PC-3 (cell line): ENCODE data around the gene IQGAP3. TPM values are rescaled to one million over a fixed set of nuclear protein-coding genes. Genes with fewer than 3 reads are reported as not detected.

Source experiments
- ATAC-seq: fragments of 200-7000 bp; cut with Tn5 transposase; 2 replicates; pipeline ENCODE4 v1.9.1; 2020; ENCODE audit warnings: mild to moderate bottlenecking, moderate library complexity
- BruUV-seq: library from RNA; stranded (reverse); fragments of 400-500 nt; replicated peaks from 2 replicates; lab custom pipeline; 2021; lab: Mats Ljungman, UMichigan
- CTCF ChIA-PET: fragments of 300-600 bp; sonication (Branson Sonifier 250); formaldehyde crosslinking; loops from one replicate; lab custom pipeline; 2022; ENCODE audit warnings: antibody characterized with exemption; lab: Charles Lee
- POLR2A ChIA-PET: fragments of 300-600 bp; sonication (Branson Sonifier 250); formaldehyde crosslinking; loops from one replicate; lab custom pipeline; 2022; ENCODE audit warnings: antibody characterized with exemption; ENCODE audit not compliant: unreplicated experiment; lab: Charles Lee
- DNase-seq: peaks from one replicate; pipeline ENCODE4 v3.0.0-alpha.2; 2015
- H2AFZ ChIP-seq: fragments of 300-600 bp; sonication (generic); 2 replicates; pipeline ENCODE4 v1.6.0; 2016; ENCODE audit warnings: antibody characterized with exemption, low read length
- H3F3A ChIP-seq: fragments of 300-600 bp; sonication (generic); one replicate; pipeline ENCODE4 v1.6.0; 2017; ENCODE audit warnings: antibody characterized with exemption, low read length, control low read depth, mild to moderate bottlenecking; ENCODE audit not compliant: unreplicated experiment
- H3K27ac ChIP-seq: fragments of 300-600 bp; sonication (generic); 2 replicates; pipeline ENCODE4 v1.5.1; 2016; ENCODE audit warnings: mild to moderate bottlenecking, low read length
- H3K27me3 ChIP-seq: fragments of 300-600 bp; sonication (generic); 2 replicates; pipeline ENCODE4 v1.6.1; 2016; ENCODE audit warnings: low read length, mixed read lengths
- H3K36me3 ChIP-seq: fragments of 300-600 bp; sonication (generic); 2 replicates; pipeline ENCODE4 v1.6.1; 2016; ENCODE audit warnings: low read depth, mixed run types, low read length, mixed read lengths
- H3K4me1 ChIP-seq: fragments of 300-600 bp; sonication (generic); 2 replicates; pipeline ENCODE4 v1.5.1; 2016; ENCODE audit warnings: low read length; ENCODE audit not compliant: insufficient read depth
- H3K4me2 ChIP-seq: fragments of 300-600 bp; sonication (generic); 2 replicates; pipeline ENCODE4 v1.6.0; 2016; ENCODE audit warnings: low read length
- H3K4me3 ChIP-seq: fragments of 300-600 bp; sonication (generic); 2 replicates; pipeline ENCODE4 v1.5.1; 2016; ENCODE audit warnings: mild to moderate bottlenecking, low read length, mixed read lengths
- H3K79me2 ChIP-seq: fragments of 300-600 bp; sonication (generic); 2 replicates; pipeline ENCODE4 v1.6.1; 2017; ENCODE audit warnings: low read length, mixed read lengths
- H3K9ac ChIP-seq: fragments of 300-600 bp; sonication (generic); 2 replicates; pipeline ENCODE4 v1.6.0; 2016; ENCODE audit warnings: mild to moderate bottlenecking, low read length
- H3K9me2 ChIP-seq: fragments of 300-600 bp; sonication (generic); replicated peaks from 2 replicates; pipeline ENCODE4 v1.6.1; 2016; ENCODE audit warnings: mixed run types, low read length, mixed read lengths
- H3K9me3 ChIP-seq: fragments of 300-600 bp; sonication (generic); 2 replicates; pipeline ENCODE4 v1.6.1; 2016; ENCODE audit warnings: low read length, mixed read lengths
- H4K20me1 ChIP-seq: fragments of 300-600 bp; sonication (generic); 2 replicates; pipeline ENCODE4 v1.6.1; 2016; ENCODE audit warnings: low read length, mixed read lengths
- EZH2 ChIP-seq: fragments of 300-600 bp; sonication (generic); IDR thresholded peaks from one replicate; pipeline ENCODE4 v1.6.1; 2017; ENCODE audit warnings: antibody characterized with exemption, mild to moderate bottlenecking, low read length; ENCODE audit not compliant: unreplicated experiment
- EZH2phosphoT487 ChIP-seq: fragments of 300-600 bp; sonication (generic); IDR thresholded peaks from 2 replicates; pipeline ENCODE4 v1.6.1; 2018; ENCODE audit warnings: mild to moderate bottlenecking, antibody characterized with exemption, low read length, borderline replicate concordance
- intact Hi-C: fragments of 100-400 bp; cut with micrococcal nuclease; formaldehyde crosslinking; loops from 2 replicates; pipeline ENCODE4 v1.9.0; 2023
- total RNA-seq: library from RNA; depleted of rRNA; stranded (reverse); fragments of >200 nt; gene quantifications from 2 replicates; pipeline ENCODE4 v1.2.3, GENCODE V29; 2014
- TF ChIP-seq, protein P1 (sequence below): fragments of 300-600 bp; sonication (generic); conservative IDR thresholded peaks from 2 replicates; pipeline ENCODE4 v1.5.1; 2017; ENCODE audit warnings: antibody characterized with exemption, low read depth, mild to moderate bottlenecking, low read length

IQGAP3 gene
- total RNA-seq, 1 experiment from 2014 or later, result 54.3 TPM

GRCh38 chr1:156552518-156552917, 19.8 kb downstream of the IQGAP3 start:
- no TSS peak for BruUV-seq
- no peaks in the 10 kb centered on the region for H3K27me3 ChIP-seq
- H2AFZ ChIP-seq, result no peak overlapping the region
- ChIA-PET POLR2A (no interaction called here), CTCF (no interaction called here)
- intact Hi-C loops, result no loop called here
- peak overlapping the region; percentile 55 for H3K27ac ChIP-seq
- H3K4me2 ChIP-seq, result peak overlapping the region; percentile 15
- TF ChIP-seq, protein P1, sequence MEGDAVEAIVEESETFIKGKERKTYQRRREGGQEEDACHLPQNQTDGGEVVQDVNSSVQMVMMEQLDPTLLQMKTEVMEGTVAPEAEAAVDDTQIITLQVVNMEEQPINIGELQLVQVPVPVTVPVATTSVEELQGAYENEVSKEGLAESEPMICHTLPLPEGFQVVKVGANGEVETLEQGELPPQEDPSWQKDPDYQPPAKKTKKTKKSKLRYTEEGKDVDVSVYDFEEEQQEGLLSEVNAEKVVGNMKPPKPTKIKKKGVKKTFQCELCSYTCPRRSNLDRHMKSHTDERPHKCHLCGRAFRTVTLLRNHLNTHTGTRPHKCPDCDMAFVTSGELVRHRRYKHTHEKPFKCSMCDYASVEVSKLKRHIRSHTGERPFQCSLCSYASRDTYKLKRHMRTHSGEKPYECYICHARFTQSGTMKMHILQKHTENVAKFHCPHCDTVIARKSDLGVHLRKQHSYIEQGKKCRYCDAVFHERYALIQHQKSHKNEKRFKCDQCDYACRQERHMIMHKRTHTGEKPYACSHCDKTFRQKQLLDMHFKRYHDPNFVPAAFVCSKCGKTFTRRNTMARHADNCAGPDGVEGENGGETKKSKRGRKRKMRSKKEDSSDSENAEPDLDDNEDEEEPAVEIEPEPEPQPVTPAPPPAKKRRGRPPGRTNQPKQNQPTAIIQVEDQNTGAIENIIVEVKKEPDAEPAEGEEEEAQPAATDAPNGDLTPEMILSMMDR, result no peak
- TF ChIP-seq EZH2phosphoT487 (no peak), EZH2 (no peak)
- no peaks in the 10 kb centered on the region for H4K20me1 ChIP-seq
- H3K9me2 ChIP-seq, result no peaks in the 10 kb centered on the region
- DNase-seq (peak; percentile 31), ATAC-seq (no peak)
- H3K36me3 ChIP-seq, result peaks cover 69% of the 10 kb centered on the region
- no peaks in the 10 kb centered on the region for H3F3A ChIP-seq
- no peak overlapping the region for H3K4me3 ChIP-seq
- no peaks in the 10 kb centered on the region for H3K79me2 ChIP-seq
- H3K9me3 ChIP-seq, result no peaks in the 10 kb centered on the region
- H3K4me1 ChIP-seq, result peaks cover 21% of the 10 kb centered on the region
- no peak overlapping the region for H3K9ac ChIP-seq

DNA sequence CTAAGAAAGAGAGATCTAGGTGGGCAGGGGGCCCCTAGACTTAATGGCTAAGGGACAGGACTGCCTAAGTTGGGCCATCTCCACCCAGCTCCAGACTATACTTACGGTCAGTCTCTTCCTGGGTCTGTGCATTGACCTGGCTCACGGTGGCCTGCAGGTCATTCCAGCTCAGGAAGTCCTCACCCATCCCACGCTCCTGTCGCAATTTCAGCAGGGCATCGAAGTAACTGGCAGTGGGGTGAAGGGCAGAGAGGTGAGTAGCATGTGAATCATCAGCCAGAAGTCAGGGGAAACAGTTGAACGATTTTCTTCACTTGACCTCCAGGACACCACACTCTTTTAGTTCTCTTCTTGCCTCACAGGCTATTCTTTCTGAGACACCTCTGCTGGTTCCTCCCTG, 20.5 kb downstream of the IQGAP3 start:
- peak overlapping the region; percentile 15 for H3K4me2 ChIP-seq
- H3K36me3 ChIP-seq, result peaks cover 75% of the 10 kb centered on the region
- DNase-seq (peak; percentile 81), ATAC-seq (peak; percentile 92)
- H3K4me1 ChIP-seq, result peaks cover 21% of the 10 kb centered on the region
- CTCF ChIA-PET, result no interaction called here
- no peaks in the 10 kb centered on the region for H3K9me3 ChIP-seq
- H3K9me2 ChIP-seq, result no peaks in the 10 kb centered on the region
- no peaks in the 10 kb centered on the region for H4K20me1 ChIP-seq
- no TSS peak for BruUV-seq
- no peak overlapping the region for H2AFZ ChIP-seq
- H3K4me3 ChIP-seq, result no peak overlapping the region
- H3K9ac ChIP-seq, result peak overlapping the region; percentile 30; the same call in 1 of the 2 replicates
- TF ChIP-seq EZH2, result no peak
- TF ChIP-seq, protein P1, result no peak
- TF ChIP-seq EZH2phosphoT487, result no peak
- H3F3A ChIP-seq, result no peaks in the 10 kb centered on the region
- POLR2A ChIA-PET, result interaction anchor here (0.6 kb wide), 2 partner anchors 50 to 97 kb away, joined by 3 read pairs; no protein-coding TSS in a partner anchor
- intact Hi-C loops, result no loop called here
- peak overlapping the region; percentile 63 for H3K27ac ChIP-seq
- H3K27me3 ChIP-seq, result no peaks in the 10 kb centered on the region
- no peaks in the 10 kb centered on the region for H3K79me2 ChIP-seq

- no peak overlapping the region for H2AFZ ChIP-seq
- BruUV-seq, result no TSS peak
- H3K9ac ChIP-seq, result peak overlapping the region; percentile 30; the same call in 1 of the 2 replicates
Observed at GRCh38 chr1:156551066-156551643, 21.2 kb downstream of the IQGAP3 start.

More at GRCh38 chr1:156551066-156551643, 21.2 kb downstream of the IQGAP3 start:
- Histone ChIP-seq H3K9me3 (no peaks in the 10 kb centered on the region), H3K79me2 (no peaks in the 10 kb centered on the region), H3K27ac (peak overlapping the region; percentile 63), H3K4me1 (peaks cover 21% of the 10 kb centered on the region), H3K9me2 (no peaks in the 10 kb centered on the region), H3K27me3 (no peaks in the 10 kb centered on the region), H3K4me3 (no peak overlapping the region), H3K36me3 (peaks cover 76% of the 10 kb centered on the region), H3K4me2 (peak overlapping the region; percentile 15), H3F3A (no peaks in the 10 kb centered on the region), H4K20me1 (no peaks in the 10 kb centered on the region)
- TF ChIP-seq EZH2phosphoT487, result no peak
- TF ChIP-seq, protein P1, result no peak
- TF ChIP-seq EZH2, result no peak
- ChIA-PET POLR2A (interaction anchor here (0.6 kb wide), 2 partner anchors 51 to 97 kb away, joined by 3 read pairs; no protein-coding TSS in a partner anchor), CTCF (no interaction called here)
- DNase-seq, result no peak
- no peak for ATAC-seq
- intact Hi-C loops, result no loop called here
